PFSK-1 (cell line): ENCODE results near the gene EXOC5.

ENCODE experiments used
- POLR2AphosphoS5 ChIP-seq: IDR thresholded peaks from 2 replicates; pipeline ENCODE4 v1.6.1; 2012; ENCODE audit warnings: low read depth, mild to moderate bottlenecking, control low read depth, low read length, moderate library complexity
- SIN3A ChIP-seq: IDR thresholded peaks from 2 replicates; pipeline ENCODE4 v1.6.1; 2012; ENCODE audit warnings: mild to moderate bottlenecking, low read length, moderate library complexity, borderline replicate concordance; ENCODE audit not compliant: insufficient read depth

- no peak for TF ChIP-seq POLR2AphosphoS5
- TF ChIP-seq SIN3A, result no peak
Observed at GRCh38 chr14:57212919-57213318, 55.8 kb downstream of the EXOC5 start.
